Posterior vena cava (tissue), 2 donors: ENCODE results near the gene DDX23. TPM values are rescaled to one million over a fixed set of nuclear protein-coding genes. Genes with fewer than 3 reads are reported as not detected.

Experiments used
- DNase-seq: peaks from one replicate; pipeline ENCODE4 v3.0.0-alpha.2; 2020; ENCODE audit warnings: low spot score
- intact Hi-C, 2 donors: fragments of 100-400 bp; cut with DNase I; formaldehyde crosslinking; loops; one replicate each; pipeline versions ENCODE4 v1.14.1 to v1.14.2; 2022 to 2023
- total RNA-seq, 2 donors: library from RNA; stranded (reverse); fragmentation: NEBNext Ultra II Directional; extraction: Animal tissue kit (Norgen Biotek cat#: 25700); gene quantifications; one replicate each; pipeline ENCODE4 v1.2.1, GENCODE V29; 2021
- donor health status: DM: yes; HTN: yes; CAD: no.
- donor health status: DM: yes; HTN: yes; CAD: no.

DDX23 gene
- total RNA-seq, 2 donors from 2014 or later: 40.7 to 48.6 TPM

GRCh38 chr12:48827513-48828096 is 24.4 kb downstream of the DDX23 start:
- intact Hi-C loops: no loop called here
- DNase-seq: no peak

- no peak for DNase-seq
- intact Hi-C loops: no loop called here
Measured at GRCh38 chr12:48827026-48827425, 24.9 kb downstream of the DDX23 start.

GRCh38 chr12:48826209-48826855 is 25.6 kb downstream of the DDX23 start:
- intact Hi-C loops: no loop called here
- no peak for DNase-seq

- intact Hi-C loops: no loop called here
- DNase-seq: no peak
Measured at GRCh38 chr12:48824905-48825304, 27.1 kb downstream of the DDX23 start.

GRCh38 chr12:48824112-48824511 is 27.9 kb downstream of the DDX23 start:
- DNase-seq: no peak
- intact Hi-C loops: no loop called here

GRCh38 chr12:48823281-48823680 is 28.7 kb downstream of the DDX23 start:
- intact Hi-C loops: no loop called here
- no peak for DNase-seq

- no peak for DNase-seq
- intact Hi-C loops: no loop called here
Measured at GRCh38 chr12:48822711-48823110, 29.3 kb downstream of the DDX23 start.

GRCh38 chr12:48822139-48822538 is 29.8 kb downstream of the DDX23 start:
- DNase-seq: no peak
- intact Hi-C loops: no loop called here

GRCh38 chr12:48819986-48820725 is 31.8 kb downstream of the DDX23 start:
- intact Hi-C loops: no loop called here
- no peak for DNase-seq

GRCh38 chr12:48818831-48819590 is 33.0 kb downstream of the DDX23 start:
- intact Hi-C loops: no loop called here
- no peak for DNase-seq

- DNase-seq: peak; percentile 90
Measured at GRCh38 chr12:48817873-48818830, 33.8 kb downstream of the DDX23 start, which contains the start of gene CACNB3. TSS of gene CACNB3 (plus strand) at chr12:48818496. CDS start at chr12:48818930, 434 bp downstream.

GRCh38 chr12:48816143-48816854 is 35.7 kb downstream of the DDX23 start:
- intact Hi-C loops: no loop called here

More at GRCh38 chr12:48817873-48818830, 33.8 kb downstream of the DDX23 start, which contains the start of gene CACNB3:
- intact Hi-C loops: no loop called here

GRCh38 chr12:48815126-48816110 is 36.5 kb downstream of the DDX23 start:
- intact Hi-C loops: no loop called here
- peak; percentile 90 for DNase-seq

More at GRCh38 chr12:48816143-48816854, 35.7 kb downstream of the DDX23 start:
- DNase-seq: no peak

GRCh38 chr12:48814262-48815125 is 37.5 kb downstream of the DDX23 start:
- intact Hi-C loops: no loop called here

GRCh38 chr12:48813465-48814261 is 38.3 kb downstream of the DDX23 start:
- DNase-seq: no peak
- intact Hi-C loops: no loop called here

More at GRCh38 chr12:48814262-48815125, 37.5 kb downstream of the DDX23 start:
- DNase-seq: peak; percentile 96
